Measurements from ENCODE around the gene LMLN.

LMLN gene

GRCh38 chr3:198021320-198021719, 61.3 kb downstream of the LMLN start:
- Mint-ChIP-seq H3K4me3 (no peak overlapping the region), H3K36me3 (ENCODE audit: insufficient read depth) (no peaks in the 10 kb centered on the region), H3K27ac (no peak overlapping the region), H3K9me3 (no peaks in the 10 kb centered on the region), H3K27me3 (no peaks in the 10 kb centered on the region), H3K4me1 (ENCODE audit: low read depth in 2 of 2) (no peaks in the 10 kb centered on the region)
- ATAC-seq (replicated peaks) (no peak), DNase-seq (no peak)

DNA sequence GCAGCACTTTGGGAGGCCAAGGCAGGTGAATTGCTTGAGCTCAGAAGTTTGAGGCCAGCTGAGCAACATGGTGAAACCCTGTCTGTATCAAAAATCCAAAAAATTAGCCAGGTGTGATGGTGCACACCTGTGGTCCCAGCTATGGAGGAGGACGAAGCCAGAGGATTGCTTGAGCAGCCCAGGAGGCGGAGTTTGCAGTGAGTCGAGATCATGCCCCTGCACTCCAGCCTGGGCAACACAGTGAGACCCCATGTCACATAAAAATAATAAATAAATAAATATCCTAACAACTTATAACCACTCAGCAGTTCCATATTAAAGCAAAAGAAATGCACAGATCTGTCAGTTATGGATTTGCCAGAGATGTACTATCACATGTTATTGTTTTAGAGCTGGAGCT, 62.6 kb downstream of the LMLN start:
- Mint-ChIP-seq H3K27me3 (no peaks in the 10 kb centered on the region), H3K4me3 (no peak overlapping the region), H3K9me3 (no peaks in the 10 kb centered on the region), H3K27ac (no peak overlapping the region), H3K4me1 (ENCODE audit: low read depth in 2 of 2) (no peaks in the 10 kb centered on the region), H3K36me3 (ENCODE audit: insufficient read depth) (peaks cover 3% of the 10 kb centered on the region)
- DNase-seq: no peak
- ATAC-seq (replicated peaks): no peak

GRCh38 chr3:198025644-198026043, 65.6 kb downstream of the LMLN start:
- Mint-ChIP-seq H3K27ac (no peak overlapping the region), H3K36me3 (ENCODE audit: insufficient read depth) (peaks cover 3% of the 10 kb centered on the region), H3K9me3 (no peaks in the 10 kb centered on the region), H3K27me3 (no peaks in the 10 kb centered on the region), H3K4me3 (no peak overlapping the region), H3K4me1 (ENCODE audit: low read depth in 2 of 2) (no peaks in the 10 kb centered on the region)
- DNase-seq (no peak), ATAC-seq (replicated peaks) (no peak)

GRCh38 chr3:198026620-198027019, 66.6 kb downstream of the LMLN start:
- H3K36me3 Mint-ChIP-seq (ENCODE audit: insufficient read depth): peaks cover 3% of the 10 kb centered on the region

GRCh38 chr3:198027045-198027798, 67.2 kb downstream of the LMLN start:
- Mint-ChIP-seq H3K4me3 (no peak overlapping the region), H3K27ac (no peak overlapping the region), H3K9me3 (no peaks in the 10 kb centered on the region), H3K27me3 (no peaks in the 10 kb centered on the region), H3K36me3 (ENCODE audit: insufficient read depth) (peaks cover 3% of the 10 kb centered on the region), H3K4me1 (ENCODE audit: low read depth in 2 of 2) (no peaks in the 10 kb centered on the region)
- DNase-seq (no peak), ATAC-seq (replicated peaks) (no peak)

More at GRCh38 chr3:198026620-198027019, 66.6 kb downstream of the LMLN start:
- Mint-ChIP-seq H3K27ac (no peak overlapping the region), H3K9me3 (no peaks in the 10 kb centered on the region), H3K27me3 (no peaks in the 10 kb centered on the region), H3K4me1 (ENCODE audit: low read depth in 2 of 2) (no peaks in the 10 kb centered on the region), H3K4me3 (no peak overlapping the region)
- ATAC-seq (replicated peaks) (no peak), DNase-seq (no peak)

DNA sequence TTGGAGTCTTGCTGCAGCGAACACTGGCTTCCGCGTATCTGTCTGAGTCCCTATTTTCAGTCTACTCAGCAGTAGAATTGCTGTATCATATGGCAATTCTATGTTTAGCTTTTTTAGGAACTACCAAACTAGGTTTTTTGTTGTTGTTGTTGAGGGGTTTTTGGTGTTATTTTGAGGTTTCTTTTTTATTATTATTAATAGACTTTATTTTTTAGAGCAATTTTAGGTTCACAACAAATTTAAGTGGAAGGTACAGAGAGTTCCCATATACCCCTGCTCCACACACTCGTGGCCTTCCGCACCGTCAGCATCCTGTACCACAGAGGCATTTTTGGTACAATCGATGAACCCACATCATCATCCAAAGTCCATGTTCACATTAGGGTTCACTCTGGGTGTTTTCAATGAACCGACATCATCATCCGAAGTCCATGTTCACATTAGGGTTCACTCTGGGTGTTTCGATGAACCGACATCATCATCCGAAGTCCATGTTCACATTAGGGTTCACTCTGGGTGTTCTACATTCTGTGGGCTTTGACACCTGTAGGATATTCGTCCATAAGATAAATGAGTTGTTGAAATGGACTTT, 67.9 kb downstream of the LMLN start:
- Mint-ChIP-seq H3K27me3 (no peaks in the 10 kb centered on the region), H3K4me3 (no peak overlapping the region), H3K9me3 (no peaks in the 10 kb centered on the region), H3K27ac (no peak overlapping the region), H3K36me3 (ENCODE audit: insufficient read depth) (peaks cover 3% of the 10 kb centered on the region), H3K4me1 (ENCODE audit: low read depth in 2 of 2) (no peaks in the 10 kb centered on the region)
- DNase-seq (no peak), ATAC-seq (replicated peaks) (no peak)

- Mint-ChIP-seq H3K27ac (no peak overlapping the region), H3K9me3 (no peaks in the 10 kb centered on the region), H3K4me3 (no peak overlapping the region), H3K4me1 (ENCODE audit: low read depth in 2 of 2) (no peaks in the 10 kb centered on the region), H3K36me3 (ENCODE audit: insufficient read depth) (peaks cover 3% of the 10 kb centered on the region), H3K27me3 (no peaks in the 10 kb centered on the region)
- DNase-seq (no peak), ATAC-seq (replicated peaks) (no peak)
Observed at GRCh38 chr3:198028718-198029117, 68.7 kb downstream of the LMLN start.

DNA sequence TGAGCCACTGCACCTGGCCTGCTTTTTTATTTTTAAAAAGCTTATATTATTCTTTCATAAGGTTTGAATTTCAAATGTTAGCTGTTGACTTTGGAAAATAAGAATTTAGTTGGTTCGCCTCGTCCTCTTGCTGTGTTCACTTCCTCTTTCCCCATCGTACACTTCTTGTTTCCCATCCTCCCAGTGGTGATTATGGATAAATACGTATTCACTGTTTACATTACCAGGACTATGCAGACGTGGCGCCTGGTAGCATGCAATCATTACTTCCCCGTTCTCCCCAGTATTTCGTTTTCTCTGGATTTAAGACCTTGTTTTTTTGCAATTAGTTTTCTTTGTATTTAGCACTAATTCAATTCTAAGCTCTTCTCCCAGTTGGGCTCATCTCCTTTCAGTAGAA, 70.1 kb downstream of the LMLN start:
- no peaks in the 10 kb centered on the region for H3K9me3 Mint-ChIP-seq
- DNase-seq: no peak
- H3K27me3 Mint-ChIP-seq: no peaks in the 10 kb centered on the region
- no peak overlapping the region for H3K27ac Mint-ChIP-seq
- no peak for ATAC-seq (replicated peaks)
- H3K4me3 Mint-ChIP-seq: no peak overlapping the region
- H3K4me1 Mint-ChIP-seq (ENCODE audit: low read depth in 2 of 2): no peaks in the 10 kb centered on the region
- H3K36me3 Mint-ChIP-seq (ENCODE audit: insufficient read depth): peaks cover 3% of the 10 kb centered on the region

- Mint-ChIP-seq H3K27me3 (no peaks in the 10 kb centered on the region), H3K4me3 (no peak overlapping the region), H3K9me3 (no peaks in the 10 kb centered on the region), H3K27ac (no peak overlapping the region), H3K4me1 (ENCODE audit: low read depth in 2 of 2) (no peaks in the 10 kb centered on the region), H3K36me3 (ENCODE audit: insufficient read depth) (peaks cover 3% of the 10 kb centered on the region)
- ATAC-seq (replicated peaks) (no peak), DNase-seq (no peak)
Observed at GRCh38 chr3:198030726-198031125, 70.7 kb downstream of the LMLN start.

GRCh38 chr3:198032039-198032936, 72.3 kb downstream of the LMLN start:
- no peak for ATAC-seq (replicated peaks)
- H3K9me3 Mint-ChIP-seq: no peaks in the 10 kb centered on the region
- no peaks in the 10 kb centered on the region for H3K4me1 Mint-ChIP-seq (ENCODE audit: low read depth in 2 of 2)
- no peak for DNase-seq
- no peaks in the 10 kb centered on the region for H3K36me3 Mint-ChIP-seq (ENCODE audit: insufficient read depth)
- no peak overlapping the region for H3K4me3 Mint-ChIP-seq
- H3K27ac Mint-ChIP-seq: no peak overlapping the region
- no peaks in the 10 kb centered on the region for H3K27me3 Mint-ChIP-seq

GRCh38 chr3:198043119-198043518, 83.1 kb downstream of the LMLN start:
- Mint-ChIP-seq H3K4me3 (no peak overlapping the region), H3K27me3 (peaks cover 0 to 16% of the 10 kb centered on the region in 2 donors), H3K9me3 (peaks cover 0 to 7% of the 10 kb centered on the region in 2 donors), H3K27ac (no peak overlapping the region), H3K4me1 (ENCODE audit: low read depth in 2 of 2) (peaks cover 0 to 7% of the 10 kb centered on the region in 2 donors), H3K36me3 (ENCODE audit: insufficient read depth) (no peaks in the 10 kb centered on the region)
- DNase-seq: no peak
- no peak for ATAC-seq (replicated peaks)

- peaks cover 0 to 2% of the 10 kb centered on the region in 2 donors for H3K4me1 Mint-ChIP-seq (ENCODE audit: low read depth in 2 of 2)
- no peaks in the 10 kb centered on the region for H3K9me3 Mint-ChIP-seq
Observed at GRCh38 chr3:198046120-198046857, 86.3 kb downstream of the LMLN start.

DNA sequence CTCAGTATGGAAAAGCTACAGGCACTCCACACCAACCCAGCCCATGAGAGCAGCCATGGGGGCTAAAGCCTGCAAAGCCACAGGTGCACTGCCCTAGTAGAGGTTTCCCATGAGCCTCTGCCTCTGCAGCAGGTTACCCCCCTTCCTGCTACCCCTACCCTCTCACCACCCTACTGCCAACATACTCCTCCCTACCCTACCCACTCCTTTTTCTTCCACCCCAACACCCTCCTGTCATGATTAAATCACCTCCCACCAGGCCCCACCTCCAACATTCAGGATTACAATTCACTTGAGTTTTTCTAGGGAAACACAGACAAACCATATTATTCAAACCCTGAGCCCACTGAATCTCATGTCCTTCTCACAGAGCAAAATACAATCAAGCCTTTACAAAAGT, 88.4 kb downstream of the LMLN start:
- H3K9me3 Mint-ChIP-seq: no peaks in the 10 kb centered on the region
- H3K27ac Mint-ChIP-seq: no peak overlapping the region
- DNase-seq (no peak), ATAC-seq (replicated peaks) (no peak)
- H3K27me3 Mint-ChIP-seq: peaks cover 10 to 45% of the 10 kb centered on the region in 2 donors
- H3K36me3 Mint-ChIP-seq (ENCODE audit: insufficient read depth): no peaks in the 10 kb centered on the region
- H3K4me1 Mint-ChIP-seq (ENCODE audit: low read depth in 2 of 2): peaks cover 0 to 2% of the 10 kb centered on the region in 2 donors
- no peak overlapping the region for H3K4me3 Mint-ChIP-seq

More at GRCh38 chr3:198046120-198046857, 86.3 kb downstream of the LMLN start:
- H3K4me3 Mint-ChIP-seq: no peak overlapping the region
- peaks cover 2 to 35% of the 10 kb centered on the region in 2 donors for H3K27me3 Mint-ChIP-seq
- no peaks in the 10 kb centered on the region for H3K36me3 Mint-ChIP-seq (ENCODE audit: insufficient read depth)
- no peak for DNase-seq
- no peak overlapping the region for H3K27ac Mint-ChIP-seq
- no peak for ATAC-seq (replicated peaks)
